Keratinocyte (primary cell): Measurements from ENCODE around the gene MRPS5. TPM values are rescaled to one million over a fixed set of nuclear protein-coding genes. Genes with fewer than 3 reads are reported as not detected.

Experiments used
- DNase-seq: peaks from one replicate; pipeline ENCODE4 v3.0.0-alpha.2; 2011; ENCODE audit warnings: low read depth, missing footprints, low spot score
- FAIRE-seq: peaks from 2 replicates; lab custom pipeline; 2011; peaks lifted over from hg19 to GRCh38; lab: Jason Lieb, UNC
- H2AFZ ChIP-seq: 2 replicates; pipeline ENCODE4 v1.6.0; 2012; ENCODE audit warnings: low read length, control low read depth, inconsistent platforms; ENCODE audit not compliant: control insufficient read depth
- H3K27ac ChIP-seq: 2 replicates; pipeline ENCODE4 v1.5.1; 2011; ENCODE audit warnings: low read length; ENCODE audit not compliant: control insufficient read depth, insufficient read depth
- H3K27me3 ChIP-seq: 3 replicates; pipeline ENCODE4 v1.6.0; 2011; ENCODE audit warnings: low read length; ENCODE audit not compliant: control insufficient read depth, insufficient read depth; ENCODE audit errors: extremely low read depth
- H3K36me3 ChIP-seq, 2 experiments: 2 replicates in 1 of 2; 3 replicates in 1 of 2; pipeline ENCODE4 v1.5.1; 2011; ENCODE audit warnings: low read length in 2 of 2, mild to moderate bottlenecking in 1 of 2; ENCODE audit not compliant: control insufficient read depth in 2 of 2, insufficient read depth in 2 of 2; ENCODE audit errors: extremely low read depth in 1 of 2
- H3K4me1 ChIP-seq: 3 replicates; pipeline ENCODE4 v1.5.1; 2011; ENCODE audit warnings: low read length; ENCODE audit not compliant: control insufficient read depth, insufficient read depth; ENCODE audit errors: extremely low read depth
- H3K4me2 ChIP-seq: 3 replicates; pipeline ENCODE4 v1.6.0; 2011; ENCODE audit warnings: low read depth, low read length; ENCODE audit not compliant: control insufficient read depth, insufficient read depth; ENCODE audit errors: extremely low read depth
- H3K4me3 ChIP-seq, 3 experiments: fragments of 200-600 bp in 1 of 3; sonication (generic) in 1 of 3; 2 replicates in 2 of 3; 3 replicates in 1 of 3; pipeline ENCODE4 v1.5.1; 2011 to 2016; ENCODE audit warnings: low read length in 3 of 3, mild to moderate bottlenecking in 3 of 3, control low read depth in 2 of 3, inconsistent platforms in 1 of 3, low read depth in 1 of 3, mixed read lengths in 1 of 3, mixed run types in 1 of 3, moderate library complexity in 1 of 3; ENCODE audit not compliant: control insufficient read depth in 2 of 3, insufficient read depth in 2 of 3; ENCODE audit errors: extremely low read depth in 1 of 3
- H3K79me2 ChIP-seq: 2 replicates; pipeline ENCODE4 v1.6.0; 2012; ENCODE audit warnings: low read length; ENCODE audit not compliant: control insufficient read depth, insufficient read depth
- H3K9ac ChIP-seq: 3 replicates; pipeline ENCODE4 v1.6.0; 2011; ENCODE audit warnings: low read length; ENCODE audit not compliant: control insufficient read depth, insufficient read depth; ENCODE audit errors: extremely low read depth
- H3K9me1 ChIP-seq: 3 replicates; pipeline ENCODE4 v1.6.0; 2011; ENCODE audit warnings: low read length; ENCODE audit not compliant: control insufficient read depth, insufficient read depth; ENCODE audit errors: extremely low read depth
- H3K9me3 ChIP-seq: 2 replicates; pipeline ENCODE4 v1.5.1; 2012; ENCODE audit warnings: low read depth, low read length; ENCODE audit not compliant: control insufficient read depth
- H4K20me1 ChIP-seq: 3 replicates; pipeline ENCODE4 v1.6.0; 2011; ENCODE audit warnings: low read length; ENCODE audit not compliant: control insufficient read depth, insufficient read depth; ENCODE audit errors: extremely low read depth
- EZH2 ChIP-seq: IDR thresholded peaks from one replicate; pipeline ENCODE4 v1.6.1; 2012; ENCODE audit warnings: inconsistent platforms, mild to moderate bottlenecking, low read length, moderate library complexity
- dilution Hi-C: fragments of 300-500 bp; cut with MboI; formaldehyde crosslinking; loops from one replicate; pipeline ENCODE4 v1.7.0; 2020; ENCODE audit warnings: low sequenced_read_pairs; ENCODE audit not compliant: extremely low pct_ligation_motif_present
- polyA plus RNA-seq, 5 experiments: library from polyadenylated mRNA; depleted of rRNA in 3 of 5; stranded (reverse) in 3 of 5; stranded (forward) in 1 of 5; unstranded in 1 of 5; fragments of >200 nt; gene quantifications; 1 replicate in 1 of 5; 2 replicates in 3 of 5; 3 replicates in 1 of 5; pipeline versions ENCODE4 v1.2.1 to v1.2.3, GENCODE V29; 2011 to 2012; ENCODE audit warnings: missing spikeins in 2 of 5, low read depth in 1 of 5, low replicate concordance in 1 of 5
- TF ChIP-seq, protein P1 (sequence below), 3 experiments: IDR thresholded peaks in 1 of 3; conservative IDR thresholded peaks in 1 of 3; optimal IDR thresholded peaks in 1 of 3; 2 replicates in 2 of 3; 3 replicates in 1 of 3; pipeline versions ENCODE3 to v1.5.1; 2011; ENCODE audit warnings: low read length in 3 of 3, mild to moderate bottlenecking in 3 of 3, moderate library complexity in 2 of 3, control low read depth in 1 of 3, inconsistent platforms in 1 of 3; ENCODE audit not compliant: insufficient read depth in 2 of 3; ENCODE audit errors: extremely low read depth in 1 of 3

The MRPS5 gene
- polyA plus RNA-seq, 1 donor (not counting 4 experiments of a cell fraction or from before 2014, with no cell fraction given): 64.9 TPM

DNA sequence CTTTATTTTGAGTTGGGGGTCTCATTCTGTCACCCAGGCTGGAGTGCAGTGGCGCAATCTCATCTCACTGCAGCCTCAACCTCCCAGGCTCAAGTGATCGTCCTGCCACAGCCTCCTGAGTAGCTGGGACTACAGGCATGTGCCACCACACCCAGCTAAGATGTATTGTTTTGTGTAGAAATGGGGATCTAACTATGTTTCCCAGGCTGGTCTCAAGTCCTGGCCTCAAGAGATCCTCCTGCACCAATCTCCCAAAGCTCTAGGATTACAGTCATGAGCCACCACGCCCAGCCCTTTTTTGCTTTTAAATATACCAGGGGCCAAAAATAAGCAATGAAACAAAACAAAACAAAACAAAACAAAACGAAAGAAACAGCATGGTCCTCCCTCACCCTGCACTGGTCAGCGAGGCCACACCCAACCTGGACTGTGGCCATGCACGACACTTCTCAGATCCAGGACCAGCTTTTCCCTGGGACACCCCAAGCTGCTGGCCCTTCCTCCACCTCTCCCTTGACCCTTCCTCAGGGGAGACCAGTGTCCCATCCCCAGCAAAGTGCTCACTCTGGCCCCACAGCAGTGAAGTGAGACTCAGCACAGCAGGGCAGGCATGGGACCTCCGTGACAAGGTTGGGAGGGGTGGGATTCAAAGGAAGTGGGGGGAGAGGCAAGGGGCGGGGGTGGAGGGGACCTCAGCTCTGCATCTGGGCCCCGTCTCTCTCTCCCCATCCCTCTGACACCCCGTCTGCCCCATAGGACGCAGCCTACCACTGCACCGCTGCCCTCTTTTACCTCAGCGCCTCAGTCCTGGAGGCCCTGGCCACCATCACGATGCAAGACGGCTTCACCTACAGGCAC, 72.6 kb downstream of the MRPS5 start:
- Histone ChIP-seq H3K27me3 (peaks cover 15% of the 10 kb centered on the region), H3K4me1 (peaks cover 4% of the 10 kb centered on the region), H3K27ac (no peak overlapping the region), H2AFZ (no peak overlapping the region), H3K4me3 (no peak overlapping the region), H3K36me3 (no peaks in the 10 kb centered on the region), H3K9me3 (no peaks in the 10 kb centered on the region), H3K4me2 (no peak overlapping the region), H4K20me1 (no peaks in the 10 kb centered on the region), H3K9ac (no peak overlapping the region), H3K79me2 (no peaks in the 10 kb centered on the region), H3K9me1 (no peaks in the 10 kb centered on the region)
- dilution Hi-C loops: no loop called here
- TF ChIP-seq, protein P1, sequence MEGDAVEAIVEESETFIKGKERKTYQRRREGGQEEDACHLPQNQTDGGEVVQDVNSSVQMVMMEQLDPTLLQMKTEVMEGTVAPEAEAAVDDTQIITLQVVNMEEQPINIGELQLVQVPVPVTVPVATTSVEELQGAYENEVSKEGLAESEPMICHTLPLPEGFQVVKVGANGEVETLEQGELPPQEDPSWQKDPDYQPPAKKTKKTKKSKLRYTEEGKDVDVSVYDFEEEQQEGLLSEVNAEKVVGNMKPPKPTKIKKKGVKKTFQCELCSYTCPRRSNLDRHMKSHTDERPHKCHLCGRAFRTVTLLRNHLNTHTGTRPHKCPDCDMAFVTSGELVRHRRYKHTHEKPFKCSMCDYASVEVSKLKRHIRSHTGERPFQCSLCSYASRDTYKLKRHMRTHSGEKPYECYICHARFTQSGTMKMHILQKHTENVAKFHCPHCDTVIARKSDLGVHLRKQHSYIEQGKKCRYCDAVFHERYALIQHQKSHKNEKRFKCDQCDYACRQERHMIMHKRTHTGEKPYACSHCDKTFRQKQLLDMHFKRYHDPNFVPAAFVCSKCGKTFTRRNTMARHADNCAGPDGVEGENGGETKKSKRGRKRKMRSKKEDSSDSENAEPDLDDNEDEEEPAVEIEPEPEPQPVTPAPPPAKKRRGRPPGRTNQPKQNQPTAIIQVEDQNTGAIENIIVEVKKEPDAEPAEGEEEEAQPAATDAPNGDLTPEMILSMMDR (optimal IDR thresholded peaks at IDR 0.05 in 1 of 3, IDR thresholded peaks at IDR 0.05 in 1 of 3, conservative IDR thresholded peaks at IDR 0.05 in 1 of 3; ENCODE audit: extremely low read depth in 1 of 3, insufficient read depth in 2 of 3, low read length in 3 of 3): no peak
- no peak for TF ChIP-seq EZH2
- FAIRE-seq (no peak), DNase-seq (no peak)

DNA sequence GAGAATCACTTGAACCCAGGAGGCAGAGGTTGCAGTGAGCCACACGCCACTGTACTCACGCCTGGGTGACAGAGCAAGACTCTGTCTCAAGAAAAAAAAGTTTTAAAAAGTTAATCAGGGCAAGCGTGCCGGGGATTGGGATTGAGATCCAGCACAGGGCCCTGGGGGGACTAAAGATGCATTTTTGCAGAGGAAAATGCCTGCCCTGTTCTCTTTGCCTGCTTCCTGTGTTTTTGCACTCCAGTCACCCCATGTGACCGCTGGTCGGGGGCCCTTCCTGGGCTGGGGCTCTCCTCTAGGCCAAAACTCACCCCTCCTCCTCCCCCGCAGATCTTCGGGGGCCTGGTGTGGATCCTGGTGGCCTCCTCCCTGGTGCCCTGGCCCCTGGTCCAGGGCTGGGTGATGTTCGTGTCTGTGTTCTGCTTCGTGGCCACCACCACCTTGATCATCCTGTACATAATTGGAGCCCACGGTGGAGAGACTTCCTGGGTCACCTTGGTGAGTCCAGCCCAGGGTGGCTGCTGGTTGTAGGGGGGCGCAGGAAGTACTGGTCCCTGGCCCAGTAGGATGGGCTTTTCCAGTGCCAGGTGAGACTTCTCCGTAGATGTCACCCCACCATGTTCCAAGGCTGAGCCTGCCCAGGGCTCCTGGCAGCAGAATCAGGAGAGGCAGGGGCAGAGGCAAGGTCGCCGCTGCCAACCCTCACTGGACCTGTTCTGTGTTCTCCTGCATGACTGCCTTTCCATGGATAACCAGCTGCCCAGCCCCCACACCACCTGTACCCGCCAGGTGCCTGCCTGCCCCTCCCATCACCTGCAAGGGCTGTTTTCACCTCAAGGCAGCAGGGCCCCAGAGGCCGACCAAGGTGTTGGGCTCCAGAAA, 73.7 kb downstream of the MRPS5 start:
- no peak for TF ChIP-seq EZH2
- TF ChIP-seq, protein P1 (optimal IDR thresholded peaks at IDR 0.05 in 1 of 3, IDR thresholded peaks at IDR 0.05 in 1 of 3, conservative IDR thresholded peaks at IDR 0.05 in 1 of 3; ENCODE audit: extremely low read depth in 1 of 3, insufficient read depth in 2 of 3, low read length in 3 of 3): no peak
- dilution Hi-C loops: no loop called here

More for the DNA sequence above, 73.7 kb downstream of the MRPS5 start:
- Histone ChIP-seq H3K79me2 (no peaks in the 10 kb centered on the region), H3K4me3 (no peak overlapping the region), H3K9me3 (no peaks in the 10 kb centered on the region), H3K27ac (no peak overlapping the region), H3K9me1 (no peaks in the 10 kb centered on the region), H3K9ac (no peak overlapping the region), H3K27me3 (peaks cover 14% of the 10 kb centered on the region), H3K4me2 (no peak overlapping the region), H3K36me3 (no peaks in the 10 kb centered on the region), H3K4me1 (peaks cover 4% of the 10 kb centered on the region), H2AFZ (no peak overlapping the region), H4K20me1 (no peaks in the 10 kb centered on the region)
- FAIRE-seq (no peak), DNase-seq (no peak)
